ENCODE measurements around the gene FGGY.
"Not testable (repeated sequence)": the region's sequence is repeated elsewhere in the genome, so short reads cannot be mapped to it uniquely, and the experiment has no call there.

FGGY gene, protein sequence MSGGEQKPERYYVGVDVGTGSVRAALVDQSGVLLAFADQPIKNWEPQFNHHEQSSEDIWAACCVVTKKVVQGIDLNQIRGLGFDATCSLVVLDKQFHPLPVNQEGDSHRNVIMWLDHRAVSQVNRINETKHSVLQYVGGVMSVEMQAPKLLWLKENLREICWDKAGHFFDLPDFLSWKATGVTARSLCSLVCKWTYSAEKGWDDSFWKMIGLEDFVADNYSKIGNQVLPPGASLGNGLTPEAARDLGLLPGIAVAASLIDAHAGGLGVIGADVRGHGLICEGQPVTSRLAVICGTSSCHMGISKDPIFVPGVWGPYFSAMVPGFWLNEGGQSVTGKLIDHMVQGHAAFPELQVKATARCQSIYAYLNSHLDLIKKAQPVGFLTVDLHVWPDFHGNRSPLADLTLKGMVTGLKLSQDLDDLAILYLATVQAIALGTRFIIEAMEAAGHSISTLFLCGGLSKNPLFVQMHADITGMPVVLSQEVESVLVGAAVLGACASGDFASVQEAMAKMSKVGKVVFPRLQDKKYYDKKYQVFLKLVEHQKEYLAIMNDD

GRCh38 chr1:59296358-59297256, at the start of gene FGGY:
TSS of gene FGGY (plus strand) at chr1:59297094. CDS start at chr1:59321550, 24,456 bp downstream.
- peak; percentile 62 to 70 for DNase-seq (ENCODE audit: extremely low read depth in 1 of 2, low read depth in 1 of 2)

DNA sequence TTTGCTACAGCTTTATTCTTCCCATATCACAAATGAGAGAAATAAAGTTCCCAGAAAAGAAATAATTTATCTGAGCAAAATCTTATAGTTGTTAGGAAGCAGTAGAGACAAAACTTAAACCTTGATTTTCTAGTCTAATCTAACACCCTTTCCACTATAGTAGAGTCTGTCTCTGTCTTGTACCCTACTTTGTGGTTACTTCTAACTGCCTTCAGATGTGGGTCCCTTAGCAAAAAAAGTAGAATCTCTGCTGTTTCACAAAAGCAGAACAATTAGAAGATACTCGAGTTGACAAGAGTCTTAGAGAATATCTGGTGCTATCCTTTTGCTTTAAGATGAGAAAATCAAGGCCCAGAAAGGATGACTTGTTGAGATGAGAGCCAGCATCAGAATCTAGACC, 48.1 kb upstream of the FGGY start:
- no peak for DNase-seq (ENCODE audit: extremely low read depth in 1 of 2, low read depth in 1 of 2)

- DNase-seq (ENCODE audit: extremely low read depth in 1 of 2, low read depth in 1 of 2) = no peak
These were observed 47.3 kb upstream of the FGGY start for GRCh38 chr1:59249396-59250137.

- not testable (repeated sequence) for DNase-seq (ENCODE audit: extremely low read depth in 1 of 2, low read depth in 1 of 2)
These were observed 45.8 kb upstream of the FGGY start for GRCh38 chr1:59251061-59251460.

DNA sequence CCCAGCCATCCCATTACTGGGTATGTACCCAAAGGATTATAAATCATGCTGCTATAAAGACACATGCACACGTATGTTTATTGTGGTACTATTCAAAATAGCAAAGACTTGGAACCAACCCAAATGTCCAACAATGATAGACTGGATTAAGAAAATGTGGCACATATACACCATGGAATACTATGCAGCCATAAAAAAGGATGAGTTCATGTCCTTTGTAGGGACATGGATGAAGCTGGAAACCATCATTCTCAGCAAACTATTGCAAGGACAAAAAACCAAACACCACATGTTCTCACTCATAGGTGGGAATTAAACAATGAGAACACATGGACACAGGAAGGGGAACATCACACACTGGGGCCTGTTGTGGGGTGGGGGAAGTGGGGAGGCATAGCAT, 40.5 kb upstream of the FGGY start:
- DNase-seq (ENCODE audit: extremely low read depth in 1 of 2, low read depth in 1 of 2) = not testable (repeated sequence)

- DNase-seq (ENCODE audit: extremely low read depth in 1 of 2, low read depth in 1 of 2) = no peak
These were observed 38.4 kb upstream of the FGGY start for GRCh38 chr1:59258412-59259032.

- no peak for DNase-seq (ENCODE audit: extremely low read depth in 1 of 2, low read depth in 1 of 2)
These were observed 35.4 kb upstream of the FGGY start for GRCh38 chr1:59261537-59261936.

DNA sequence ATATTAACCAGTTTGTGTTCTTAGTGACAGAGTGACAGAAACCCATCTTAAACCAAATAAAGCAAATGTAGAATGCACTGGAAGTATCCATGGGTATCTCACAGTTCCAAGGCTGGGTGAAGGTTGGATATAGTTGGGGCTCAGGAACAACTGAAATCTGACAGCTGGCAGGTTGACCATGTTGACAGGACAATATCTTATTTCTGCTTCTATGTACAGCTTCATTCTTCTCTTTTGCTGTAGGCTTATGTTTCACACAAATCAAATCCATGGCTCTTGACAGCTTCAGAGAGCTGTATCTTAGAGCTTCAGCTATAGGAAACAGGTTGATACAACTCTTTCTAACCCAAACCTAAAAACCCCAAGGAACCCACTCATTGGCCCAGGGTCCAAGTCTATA, 34.3 kb upstream of the FGGY start:
- DNase-seq (ENCODE audit: extremely low read depth in 1 of 2, low read depth in 1 of 2) = no peak

DNA sequence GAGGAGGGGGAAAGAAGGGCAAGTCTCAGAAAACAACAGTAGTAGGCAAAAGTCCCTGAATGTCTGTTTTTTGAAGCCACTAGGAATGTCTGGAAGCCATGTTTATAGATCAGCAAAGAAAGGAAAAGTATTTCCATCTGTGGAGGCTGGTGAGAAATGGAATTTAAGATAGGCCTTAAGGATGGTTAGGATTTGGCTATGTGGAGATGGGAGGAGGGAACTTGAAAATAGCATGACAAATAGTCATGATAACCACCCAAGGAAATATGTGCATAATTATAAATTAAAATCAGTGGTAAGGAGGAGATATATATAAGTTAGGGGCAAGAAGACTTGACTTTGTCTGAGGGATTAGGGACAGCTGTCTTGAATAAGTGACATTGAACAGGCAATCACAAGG, 33.8 kb upstream of the FGGY start:
- no peak for DNase-seq (ENCODE audit: extremely low read depth in 1 of 2, low read depth in 1 of 2)

DNA sequence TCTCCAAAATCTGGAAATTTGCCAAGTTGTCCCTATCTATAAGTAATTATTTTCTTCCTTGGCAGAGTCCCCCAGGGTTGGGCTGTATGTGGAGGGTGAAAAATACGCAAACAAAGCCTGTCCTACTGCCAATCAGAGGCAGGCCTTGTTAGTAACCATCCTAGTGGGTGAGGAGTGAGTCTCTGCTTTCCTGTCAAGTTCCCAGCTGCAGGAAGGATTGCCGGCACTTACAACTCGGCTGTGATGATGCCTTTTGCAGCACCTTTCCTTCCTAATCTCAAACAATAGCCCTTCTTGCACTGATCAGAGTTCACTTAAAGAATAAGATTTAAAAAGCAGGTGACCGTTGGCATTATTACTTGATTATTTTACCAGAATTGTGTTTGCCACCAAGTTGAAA, 31.3 kb upstream of the FGGY start:
- no peak for DNase-seq (ENCODE audit: extremely low read depth in 1 of 2, low read depth in 1 of 2)

DNA sequence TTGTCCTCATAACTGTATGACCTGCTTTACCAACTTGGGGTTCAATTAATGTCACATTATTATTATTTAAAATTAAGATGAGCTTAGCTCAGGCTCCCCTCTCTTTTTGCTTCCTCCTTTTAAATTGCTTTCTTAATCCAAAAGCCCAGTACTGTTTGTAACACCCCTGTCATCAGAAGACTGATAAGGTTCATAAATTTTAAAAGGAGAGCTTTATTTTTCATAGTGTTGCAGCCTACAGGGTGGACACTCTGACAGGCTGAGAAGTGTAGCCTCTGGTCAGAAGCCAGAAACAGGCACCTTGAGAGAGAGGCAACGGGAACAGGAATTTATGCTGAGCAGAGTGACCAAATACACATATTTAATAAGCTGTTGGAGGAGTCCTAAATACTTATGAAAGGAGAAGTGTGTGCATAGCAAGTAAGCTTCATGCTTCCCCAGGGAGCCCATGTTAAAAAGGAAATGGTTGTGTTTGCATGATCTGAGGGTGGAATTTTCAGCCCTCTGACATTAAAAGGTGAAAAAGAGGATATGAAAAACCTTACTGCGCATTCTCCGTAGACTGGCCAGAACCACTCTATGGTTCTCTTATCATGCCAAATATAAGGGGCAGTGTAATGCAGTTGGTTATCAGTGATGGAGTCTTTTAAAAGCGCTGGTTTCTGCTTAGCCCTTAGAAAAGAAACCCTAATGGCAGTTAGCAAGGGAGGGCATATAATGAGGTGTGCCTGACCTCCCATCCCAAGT, 30.5 kb upstream of the FGGY start:
- no peak for DNase-seq (ENCODE audit: extremely low read depth in 1 of 2, low read depth in 1 of 2)

GRCh38 chr1:59266927-59267293, 30.0 kb upstream of the FGGY start:
- no peak for DNase-seq (ENCODE audit: extremely low read depth in 1 of 2, low read depth in 1 of 2)

- DNase-seq (ENCODE audit: extremely low read depth in 1 of 2, low read depth in 1 of 2) = no peak
These were observed 28.5 kb upstream of the FGGY start for GRCh38 chr1:59268406-59268805.

- DNase-seq (ENCODE audit: extremely low read depth in 1 of 2, low read depth in 1 of 2) = no peak
These were observed 25.2 kb upstream of the FGGY start for GRCh38 chr1:59271561-59272260.

DNA sequence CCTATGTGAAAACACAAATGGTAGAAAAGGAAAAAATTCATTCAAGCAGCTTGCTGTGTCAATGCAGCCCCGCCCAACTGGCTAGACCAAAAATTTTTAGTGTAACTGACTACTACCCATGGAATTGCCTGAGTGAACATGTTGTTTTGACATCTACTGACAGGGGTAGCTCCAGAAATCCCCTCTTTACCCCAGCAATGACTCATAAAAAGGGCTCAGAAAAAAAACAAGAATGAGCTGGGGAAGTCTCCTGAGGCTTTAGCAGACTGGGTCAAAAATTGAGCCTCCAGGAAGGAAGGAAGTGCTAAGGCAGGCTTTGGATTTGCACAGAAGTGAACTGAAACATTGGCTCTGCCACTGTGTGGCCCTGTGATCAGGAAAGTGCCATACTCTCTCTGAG, 24.4 kb upstream of the FGGY start:
- DNase-seq (ENCODE audit: extremely low read depth in 1 of 2, low read depth in 1 of 2) = no peak

DNA sequence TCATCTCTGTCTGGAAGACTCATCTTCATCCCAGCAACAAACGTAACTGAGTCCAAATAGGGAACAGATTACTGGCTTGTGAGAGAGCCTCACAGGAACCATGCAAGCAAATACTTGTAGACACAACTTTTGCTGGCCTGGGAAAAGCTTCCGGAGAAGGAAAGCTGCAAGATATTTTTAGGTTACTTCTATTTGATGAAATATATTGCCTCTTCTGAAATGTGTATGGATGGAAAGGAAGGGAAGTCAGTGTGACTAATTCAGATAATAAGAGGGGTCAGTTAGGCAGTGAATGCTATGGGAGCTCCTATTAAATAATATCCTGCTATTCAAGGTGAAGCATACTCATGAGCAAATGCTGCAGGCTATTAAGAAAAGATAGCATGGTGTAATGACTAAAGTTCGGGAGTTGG, 20.4 kb upstream of the FGGY start:
- DNase-seq (ENCODE audit: extremely low read depth in 1 of 2, low read depth in 1 of 2) = no peak

DNA sequence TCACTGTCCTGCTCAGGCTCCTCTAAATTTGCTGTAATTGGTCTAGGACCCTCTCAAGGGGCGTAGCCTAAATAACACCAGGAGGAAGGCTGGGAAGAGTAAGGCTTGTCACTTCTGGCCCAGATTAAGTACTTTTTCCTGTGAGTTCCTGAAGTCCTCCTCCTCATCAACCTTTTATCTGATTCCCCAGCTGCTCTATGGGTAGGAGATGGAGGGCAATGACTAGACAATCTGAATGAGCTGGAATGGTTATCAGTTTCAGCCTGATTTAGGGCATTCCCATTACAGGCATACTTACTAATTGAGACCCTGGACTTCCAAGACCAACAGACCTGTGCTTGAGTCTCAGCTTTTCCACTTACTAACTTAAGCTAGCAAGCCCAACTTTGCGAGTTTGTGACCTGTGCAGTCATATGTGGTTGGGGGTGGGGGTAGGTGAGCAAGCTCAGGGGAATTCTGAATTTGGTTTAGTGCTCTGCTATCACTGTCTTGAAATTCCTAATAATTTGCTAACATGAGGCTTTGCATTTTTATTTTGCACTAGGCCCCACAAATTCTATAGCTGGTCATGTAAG, 18.0 kb upstream of the FGGY start:
- no peak for DNase-seq (ENCODE audit: extremely low read depth in 1 of 2, low read depth in 1 of 2)

- no peak for DNase-seq (ENCODE audit: extremely low read depth in 1 of 2, low read depth in 1 of 2)
These were observed 17.2 kb upstream of the FGGY start for GRCh38 chr1:59279645-59280044.

- DNase-seq (ENCODE audit: extremely low read depth in 1 of 2, low read depth in 1 of 2) = no peak
These were observed 13.9 kb upstream of the FGGY start for GRCh38 chr1:59282951-59283350.

All from activated CD8-positive, alpha-beta memory T cell treated with anti-CD3 and anti-CD28 coated beads for 1 hour (primary cell).